Lower leg skin (tissue), 4 donors: ENCODE data around the gene HECA. TPM values are rescaled to one million over a fixed set of nuclear protein-coding genes. Genes with fewer than 3 reads are reported as not detected.

Experiments used
- DNase-seq, 2 donors: peaks; one replicate each; pipeline ENCODE4 v3.0.0-alpha.2; 2019; ENCODE audit warnings: low spot score in 2 of 2
- H3K4me3 ChIP-seq: fragments of 200-600 bp; sonication (generic); 2 replicates; pipeline ENCODE4 v1.5.1; 2017; ENCODE audit warnings: mild to moderate bottlenecking, low read depth; ENCODE audit not compliant: poor library complexity, severe bottlenecking
- POLR2A ChIP-seq, 2 donors: fragments of 450-650 bp; IDR thresholded peaks; one replicate each; pipeline ENCODE4 v1.6.1; 2016 to 2017; ENCODE audit warnings: antibody characterized with exemption in 2 of 2, mild to moderate bottlenecking in 1 of 2, moderate library complexity in 1 of 2
- WGBS, 2 donors: methylation state at CpG; one replicate each; pipeline ENCODE4 v1.1.5; 2018; 5-methylcytosine and 5-hydroxymethylcytosine counted together
- intact Hi-C: fragments of 100-400 bp; cut with DNase I; formaldehyde crosslinking; loops from one replicate; pipeline ENCODE4 v1.15.0; 2023; ENCODE audit warnings: low total_unique reads
- total RNA-seq, 4 donors: library from RNA; depleted of rRNA; stranded (reverse); fragments of >200 nt; gene quantifications; one replicate each; pipeline ENCODE4 v1.1.0, GENCODE V29; 2016
- TF ChIP-seq, protein P1 (sequence below), 3 donors: fragments of 450-650 bp; IDR thresholded peaks; one replicate each; pipeline ENCODE4 v1.5.1; 2016; ENCODE audit warnings: antibody characterized with exemption in 3 of 3, mild to moderate bottlenecking in 3 of 3, moderate library complexity in 2 of 3

Gene HECA
- total RNA-seq, 4 donors from 2014 or later = 80.3 to 99.5 (median 86.5) TPM

DNA sequence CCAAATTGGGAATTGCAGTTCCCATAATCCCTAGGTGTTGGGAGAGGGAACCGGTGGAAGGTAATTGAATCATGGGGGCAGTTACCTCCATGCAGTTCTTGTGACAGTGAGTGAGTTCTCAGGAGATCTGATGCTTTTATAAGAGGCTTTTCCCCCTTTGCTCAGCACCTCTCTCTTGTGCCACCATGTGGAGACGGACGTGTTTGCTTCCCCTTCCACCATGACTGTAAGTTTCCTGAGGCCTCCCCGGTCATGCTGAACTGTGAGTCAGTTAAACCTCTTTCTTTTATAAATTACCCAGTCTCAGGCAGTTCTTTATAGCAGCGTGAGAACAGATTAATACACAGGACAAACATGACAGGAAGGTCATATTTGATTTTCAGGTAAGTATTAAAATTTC lies 25.3 kb upstream of the HECA start:
- WGBS, 2 donors = 72 to 76% methylated on average over 5 of the region's 5 CpGs
- no peak for DNase-seq
- H3K4me3 ChIP-seq = no peak overlapping the region
- intact Hi-C loops = no loop called here
- TF ChIP-seq POLR2A (IDR thresholded peaks at IDR 0.05) = no peak
- TF ChIP-seq, protein P1, sequence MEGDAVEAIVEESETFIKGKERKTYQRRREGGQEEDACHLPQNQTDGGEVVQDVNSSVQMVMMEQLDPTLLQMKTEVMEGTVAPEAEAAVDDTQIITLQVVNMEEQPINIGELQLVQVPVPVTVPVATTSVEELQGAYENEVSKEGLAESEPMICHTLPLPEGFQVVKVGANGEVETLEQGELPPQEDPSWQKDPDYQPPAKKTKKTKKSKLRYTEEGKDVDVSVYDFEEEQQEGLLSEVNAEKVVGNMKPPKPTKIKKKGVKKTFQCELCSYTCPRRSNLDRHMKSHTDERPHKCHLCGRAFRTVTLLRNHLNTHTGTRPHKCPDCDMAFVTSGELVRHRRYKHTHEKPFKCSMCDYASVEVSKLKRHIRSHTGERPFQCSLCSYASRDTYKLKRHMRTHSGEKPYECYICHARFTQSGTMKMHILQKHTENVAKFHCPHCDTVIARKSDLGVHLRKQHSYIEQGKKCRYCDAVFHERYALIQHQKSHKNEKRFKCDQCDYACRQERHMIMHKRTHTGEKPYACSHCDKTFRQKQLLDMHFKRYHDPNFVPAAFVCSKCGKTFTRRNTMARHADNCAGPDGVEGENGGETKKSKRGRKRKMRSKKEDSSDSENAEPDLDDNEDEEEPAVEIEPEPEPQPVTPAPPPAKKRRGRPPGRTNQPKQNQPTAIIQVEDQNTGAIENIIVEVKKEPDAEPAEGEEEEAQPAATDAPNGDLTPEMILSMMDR (IDR thresholded peaks at IDR 0.05) = no peak

DNA sequence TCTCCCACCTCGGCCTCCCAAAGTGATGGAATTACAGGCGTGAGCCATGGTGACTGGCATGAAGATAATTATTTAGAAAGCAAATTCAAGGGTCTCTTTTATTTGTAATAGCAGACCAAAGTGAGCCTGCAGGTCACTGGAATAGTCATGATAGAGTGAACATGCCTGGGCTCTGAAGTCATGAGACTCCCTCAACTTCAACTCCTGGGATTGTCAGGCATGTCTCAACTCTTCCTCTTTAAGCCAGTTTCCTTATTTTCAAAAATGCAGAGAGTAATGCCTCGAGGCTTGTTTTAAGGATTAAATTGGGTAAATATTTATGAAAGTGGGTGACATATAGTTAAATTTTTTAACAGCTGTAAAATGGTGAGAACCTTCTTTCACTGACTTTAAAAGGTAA lies 22.7 kb upstream of the HECA start:
- intact Hi-C loops = no loop called here
- no peak for DNase-seq
- WGBS, 2 donors = 59 to 65% methylated on average over 3 of the region's 3 CpGs
- H3K4me3 ChIP-seq = no peak overlapping the region
- TF ChIP-seq, protein P1 (IDR thresholded peaks at IDR 0.05) = no peak
- no peak for TF ChIP-seq POLR2A (IDR thresholded peaks at IDR 0.05)

DNA sequence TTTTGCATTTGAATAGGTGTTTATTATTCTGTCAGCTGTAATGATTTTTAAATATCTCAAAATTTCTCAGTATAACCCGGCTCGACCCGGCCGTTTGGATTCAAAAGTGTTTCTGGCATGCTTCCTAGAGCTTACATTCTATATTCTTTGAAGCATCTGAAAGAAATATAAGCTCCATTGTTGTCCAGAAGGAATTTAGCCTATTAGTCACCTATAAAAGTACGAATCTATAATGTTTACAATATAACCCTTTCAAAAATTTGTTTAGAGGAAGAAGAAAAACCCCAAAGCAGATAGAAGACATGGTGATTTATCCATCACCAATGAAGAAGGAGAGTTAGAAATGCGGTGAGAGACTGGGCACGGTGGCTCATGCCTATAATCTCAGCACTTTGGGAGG lies 22.3 kb upstream of the HECA start:
- WGBS, 2 donors = 52 to 54% methylated on average over 7 of the region's 7 CpGs
- TF ChIP-seq POLR2A (IDR thresholded peaks at IDR 0.05) = no peak
- TF ChIP-seq, protein P1 (IDR thresholded peaks at IDR 0.05) = no peak
- intact Hi-C loops = no loop called here
- no peak for DNase-seq
- no peak overlapping the region for H3K4me3 ChIP-seq

DNA sequence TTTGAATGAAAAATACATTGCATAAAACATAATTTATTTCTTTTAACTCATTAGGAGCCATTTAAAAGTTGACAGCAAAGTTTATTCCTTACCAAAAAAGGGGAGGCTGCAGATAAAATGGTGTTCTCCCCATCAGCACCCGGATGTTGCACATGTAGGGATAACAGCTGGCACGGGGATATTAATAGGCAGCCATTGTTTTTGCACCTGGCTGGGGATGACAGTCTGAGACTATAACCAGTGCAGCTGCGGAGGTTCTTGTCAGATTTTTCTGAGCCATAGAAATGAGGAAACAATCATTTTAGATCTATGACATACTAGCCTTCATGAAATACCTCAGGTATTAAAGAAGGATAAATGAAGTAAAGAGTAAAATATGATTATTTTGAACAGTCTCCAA lies 20.1 kb upstream of the HECA start:
- no peak overlapping the region for H3K4me3 ChIP-seq
- DNase-seq = no peak
- TF ChIP-seq POLR2A (IDR thresholded peaks at IDR 0.05) = no peak
- TF ChIP-seq, protein P1 (IDR thresholded peaks at IDR 0.05) = no peak
- 72 to 83% methylated on average over 3 of the region's 3 CpGs for WGBS, 2 donors
- intact Hi-C loops = no loop called here

DNA sequence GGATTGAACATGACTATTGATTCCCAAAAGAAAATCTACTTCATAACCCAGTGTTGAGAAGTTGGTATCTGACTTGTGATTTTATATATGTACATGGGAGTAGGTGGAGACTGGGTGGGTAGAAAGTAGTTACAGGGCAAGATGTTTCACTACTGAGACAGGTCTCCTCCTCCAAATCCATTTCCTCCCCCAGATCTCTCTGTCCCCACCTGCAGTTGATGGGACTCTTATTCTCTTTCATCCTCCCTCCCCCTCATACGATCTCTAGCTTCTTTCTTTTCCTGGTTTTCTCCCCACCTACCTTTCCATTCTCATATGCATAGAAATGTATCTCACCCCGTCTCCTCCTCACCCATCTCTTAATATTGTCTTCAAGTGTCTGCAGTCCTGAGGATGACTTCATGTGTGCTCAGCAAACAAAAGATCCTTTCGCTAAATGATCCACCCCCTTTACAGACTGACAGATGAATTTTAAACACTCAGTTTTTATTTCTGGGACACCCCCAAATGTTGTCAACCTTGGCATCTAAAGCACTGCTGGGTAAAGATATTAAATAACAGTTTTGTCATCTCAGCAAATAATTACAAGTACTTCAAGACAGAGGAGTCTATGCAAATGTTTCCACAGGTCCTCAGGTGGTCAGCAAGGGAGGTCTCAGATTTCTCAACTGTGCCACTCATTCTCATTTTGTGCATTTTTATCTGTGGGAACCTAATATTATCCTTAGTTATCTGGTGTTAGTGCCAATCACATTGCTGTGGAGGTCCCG lies 18.7 kb upstream of the HECA start:
- 84% methylated on average over 4 of the region's 4 CpGs for WGBS, 2 donors
- no peak for TF ChIP-seq POLR2A (IDR thresholded peaks at IDR 0.05)
- TF ChIP-seq, protein P1 (IDR thresholded peaks at IDR 0.05) = no peak
- no peak overlapping the region for H3K4me3 ChIP-seq
- no peak for DNase-seq
- intact Hi-C loops = no loop called here

DNA sequence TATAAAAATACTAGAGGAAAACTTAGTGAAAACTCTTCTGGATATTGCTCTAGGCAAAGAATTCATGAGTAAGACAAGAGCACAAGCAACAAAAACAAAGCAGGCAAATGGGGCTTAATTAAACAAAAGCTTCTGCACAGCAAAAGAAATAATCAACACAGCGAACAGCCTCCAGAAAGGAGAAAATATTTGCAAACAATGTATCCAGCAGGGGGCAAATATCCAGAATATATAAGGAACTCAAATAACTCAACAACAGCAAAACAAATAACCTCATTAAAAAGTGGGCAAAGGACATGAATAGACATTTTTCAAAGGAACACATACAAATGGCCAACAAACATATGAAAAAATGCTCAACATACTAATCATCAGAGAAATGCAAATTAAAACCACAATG lies 17.1 kb upstream of the HECA start:
- WGBS, 2 donors = 78 to 88% methylated on average over 1 of the region's 1 CpG
- H3K4me3 ChIP-seq = no peak overlapping the region
- TF ChIP-seq, protein P1 (IDR thresholded peaks at IDR 0.05) = no peak
- TF ChIP-seq POLR2A (IDR thresholded peaks at IDR 0.05) = no peak
- intact Hi-C loops = no loop called here
- DNase-seq = no peak
